ENCODE data around the gene SGCE.

SGCE gene

GRCh38 chr7:94620703-94621118 lies 35.2 kb downstream of the SGCE start:
- peak; percentile 6 for DNase-seq

GRCh38 chr7:94618126-94618525 lies 37.8 kb downstream of the SGCE start:
- no peak for DNase-seq

DNA sequence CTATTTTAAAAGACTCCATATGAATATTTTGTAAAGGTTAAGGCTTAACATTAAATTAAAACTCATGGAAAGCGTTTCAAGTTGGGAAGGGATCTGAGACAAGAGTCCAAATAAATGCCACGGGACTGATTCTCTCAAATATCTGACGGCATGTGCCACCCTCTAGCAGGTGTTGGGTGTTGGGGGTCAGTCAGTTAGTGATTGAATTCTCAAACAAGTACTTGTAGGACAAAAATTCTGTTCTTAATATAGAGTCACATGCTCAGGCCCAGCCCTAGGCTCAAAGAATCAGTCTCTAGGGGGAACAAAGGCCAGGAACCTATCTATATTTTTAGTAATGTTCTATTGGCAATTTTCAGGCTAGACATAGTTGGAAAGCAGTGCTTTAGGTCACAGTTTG lies 39.1 kb downstream of the SGCE start:
- no peak for DNase-seq

- DNase-seq, result no peak
Observed at GRCh38 chr7:94615666-94616065, 40.3 kb downstream of the SGCE start.

- no peak for DNase-seq
Observed at GRCh38 chr7:94612661-94613060, 43.3 kb downstream of the SGCE start.

GRCh38 chr7:94612253-94612652 lies 43.7 kb downstream of the SGCE start:
- DNase-seq, result no peak

- DNase-seq, result no peak
Observed at GRCh38 chr7:94609561-94609960, 46.4 kb downstream of the SGCE start.

DNA sequence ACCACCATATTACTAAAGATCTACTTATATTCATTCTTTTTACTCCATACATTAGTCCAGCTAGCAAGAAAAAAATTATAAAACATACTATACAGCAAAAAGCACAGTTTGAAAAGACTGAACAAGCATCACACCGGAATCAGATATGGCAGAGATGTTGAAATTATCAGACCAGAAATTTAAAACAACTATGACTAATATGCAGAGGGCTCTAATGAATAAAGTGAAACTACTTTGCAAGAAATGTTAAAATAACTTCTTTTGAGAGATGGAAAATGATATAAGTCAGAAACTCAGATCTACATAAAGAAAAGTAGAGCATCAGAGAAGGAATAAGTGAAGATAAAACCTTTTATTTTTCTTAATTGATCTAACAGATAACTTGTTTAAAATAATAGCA lies 50.9 kb downstream of the SGCE start:
- DNase-seq, result no peak

DNA sequence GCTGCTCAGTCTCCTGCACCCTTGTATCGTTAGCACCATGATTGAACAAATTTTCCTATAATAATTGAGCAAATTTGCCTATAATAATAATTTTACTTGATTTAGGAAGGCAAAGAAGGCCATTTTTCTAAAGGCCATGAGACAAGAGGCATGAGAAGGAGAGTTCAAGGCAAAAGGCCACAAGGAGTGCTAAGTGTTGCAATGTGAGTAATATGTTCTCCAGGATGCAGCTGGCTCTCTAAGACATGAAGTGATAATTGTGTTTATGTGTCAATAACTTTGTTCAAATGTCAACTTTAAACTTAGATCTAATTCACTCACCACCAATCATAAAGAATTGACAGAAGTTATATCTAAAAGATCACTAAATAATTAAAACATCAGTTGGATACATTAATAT lies 53.8 kb downstream of the SGCE start:
- no peak for DNase-seq

- DNase-seq, result no peak
Observed at GRCh38 chr7:94600267-94600666, 55.7 kb downstream of the SGCE start.

GRCh38 chr7:94595717-94596116 lies 60.2 kb downstream of the SGCE start:
- DNase-seq, result no peak

DNA sequence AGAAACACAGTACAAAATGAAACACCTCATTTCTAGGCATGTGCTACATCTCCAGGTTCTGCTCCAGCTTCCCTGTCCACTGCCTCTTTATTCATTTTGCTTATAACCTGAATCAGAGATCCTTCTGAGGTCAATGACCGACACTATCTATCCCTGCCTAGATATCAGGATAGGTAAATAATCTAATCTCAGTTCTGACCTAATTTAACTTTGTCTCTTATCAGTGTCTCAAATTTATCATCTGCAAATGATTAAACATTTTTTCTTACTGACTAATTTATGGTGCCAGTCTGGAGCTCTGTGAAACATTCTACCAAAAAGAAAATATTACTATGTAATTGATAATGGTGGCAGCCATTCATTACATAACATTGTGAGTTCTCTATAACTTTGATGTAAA lies 61.1 kb downstream of the SGCE start:
- DNase-seq, result no peak

DNA sequence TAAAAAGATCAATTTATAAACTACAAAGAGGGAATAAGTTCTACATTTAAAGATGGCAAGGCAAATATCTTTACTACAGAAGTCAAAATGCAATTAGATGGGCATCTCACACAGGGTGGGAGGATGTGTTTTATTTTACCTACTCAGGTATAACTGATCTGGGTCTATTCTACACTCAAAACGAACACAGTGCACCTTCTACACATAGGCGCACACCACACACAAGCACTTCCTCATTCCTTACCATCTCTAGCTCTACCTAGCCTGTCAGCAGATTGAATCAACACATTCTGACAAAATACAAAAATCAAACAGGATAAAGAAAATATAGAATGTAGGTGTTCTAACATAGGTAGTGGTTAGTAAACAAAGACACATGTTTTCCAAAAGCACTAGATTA lies 64.8 kb downstream of the SGCE start:
- no peak for DNase-seq

GRCh38 chr7:94590526-94591162 lies 65.3 kb downstream of the SGCE start:
- DNase-seq, result no peak

GRCh38 chr7:94588075-94588474 lies 67.9 kb downstream of the SGCE start:
- no peak for DNase-seq

GRCh38 chr7:94584113-94584512 lies 71.8 kb downstream of the SGCE start:
- DNase-seq, result no peak

DNA sequence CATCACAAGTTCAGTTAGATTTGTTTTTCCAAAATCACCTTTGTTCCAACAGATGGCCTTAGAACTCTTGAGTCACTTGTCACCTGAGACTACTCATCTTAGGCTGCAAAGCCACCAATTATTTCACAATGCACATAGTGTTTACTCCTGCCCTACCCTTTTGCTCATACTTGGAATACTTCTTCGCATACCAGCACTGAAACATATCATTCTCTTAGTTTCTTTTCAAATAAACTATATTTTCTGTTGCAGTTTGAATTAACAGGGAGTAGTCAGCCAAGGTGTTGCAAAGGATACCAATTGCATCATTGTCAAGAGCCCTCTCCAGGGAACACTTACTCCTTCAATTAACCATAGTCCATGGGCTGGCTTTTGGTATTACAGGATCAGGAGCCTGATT lies 75.3 kb downstream of the SGCE start:
- DNase-seq, result no peak

GRCh38 chr7:94579470-94579869 lies 76.5 kb downstream of the SGCE start:
- DNase-seq, result no peak

DNA sequence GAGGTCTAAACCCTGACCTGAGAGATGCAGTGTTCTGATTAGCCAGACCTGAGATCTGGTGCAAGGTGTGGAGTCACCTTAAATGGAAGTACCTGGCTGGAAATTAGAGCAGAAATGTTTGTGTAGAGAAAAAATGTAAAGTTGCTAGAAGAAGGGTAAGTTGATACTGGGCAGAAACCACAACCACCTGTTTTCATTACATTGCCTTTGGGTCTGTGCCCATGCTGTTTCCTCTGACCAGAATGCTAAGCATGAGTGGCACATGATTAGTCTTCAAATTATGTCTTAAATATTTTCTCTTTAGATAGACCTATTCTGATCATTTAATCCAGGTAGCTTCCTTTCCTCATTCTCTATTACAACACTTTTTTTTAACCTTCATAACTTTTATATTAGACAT lies 77.3 kb downstream of the SGCE start:
- no peak for DNase-seq

DNA sequence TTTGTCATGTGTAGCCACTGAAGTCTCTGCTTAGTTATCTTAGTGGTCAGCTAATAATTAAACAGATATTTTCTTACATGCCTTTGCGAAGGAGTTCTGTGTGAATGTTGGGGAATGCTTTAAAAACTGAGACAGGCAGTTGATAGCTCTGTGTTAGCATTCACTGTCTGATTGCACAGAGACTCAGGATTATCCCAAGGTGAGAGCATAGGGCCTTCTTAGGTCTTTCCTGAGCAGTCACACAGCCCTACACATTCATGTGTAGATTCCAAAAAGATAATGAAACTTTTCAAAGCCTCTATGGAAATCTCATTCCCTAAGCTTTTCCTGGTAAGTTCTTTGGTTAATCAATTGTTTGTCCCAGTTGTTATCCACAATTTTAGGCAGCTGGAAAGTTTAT lies 78.6 kb downstream of the SGCE start:
- DNase-seq, result no peak

- no peak for DNase-seq
Observed at GRCh38 chr7:94576316-94576715, 79.6 kb downstream of the SGCE start.

DNA sequence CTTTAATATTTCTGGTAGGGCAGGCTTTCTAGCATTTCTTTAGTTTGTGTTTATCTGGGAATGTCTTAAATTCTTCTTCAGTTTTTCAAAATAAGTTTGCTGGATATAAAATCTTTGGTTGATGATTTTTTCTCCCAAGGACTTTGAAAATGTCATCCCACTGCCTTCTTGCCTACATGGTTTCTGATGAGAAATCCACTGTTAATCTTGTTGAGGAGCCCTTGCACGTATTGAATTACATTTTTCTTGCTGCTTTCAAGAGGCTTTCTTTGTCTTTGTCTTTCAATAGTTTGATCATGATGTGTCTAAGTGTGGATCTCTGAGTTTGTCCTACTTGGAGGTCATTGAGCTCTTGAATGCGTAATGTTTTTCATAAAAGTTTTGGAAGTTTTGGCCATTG lies 80.3 kb downstream of the SGCE start:
- DNase-seq, result no peak

DNA sequence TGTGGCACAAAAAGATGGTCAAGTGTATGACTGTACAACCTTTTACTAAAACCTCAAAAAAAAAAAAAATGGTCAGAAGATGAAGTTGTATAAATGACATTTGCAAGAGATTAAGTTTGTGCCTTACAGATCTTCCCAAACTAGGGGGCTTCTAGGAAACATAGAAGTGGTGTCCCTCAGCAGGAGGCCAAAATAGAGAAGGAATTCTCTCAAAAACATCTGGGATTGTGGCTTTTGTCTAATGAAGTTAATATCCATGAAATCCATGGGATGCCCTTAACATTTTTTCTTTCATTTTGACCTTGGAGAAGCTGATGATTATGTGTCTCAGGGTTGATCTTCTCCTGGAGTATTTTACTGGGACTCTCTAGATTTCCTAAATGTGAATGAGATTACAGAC lies 84.1 kb downstream of the SGCE start:
- DNase-seq, result no peak

- no peak for DNase-seq
Observed at GRCh38 chr7:94567396-94567795, 88.5 kb downstream of the SGCE start.

DNA sequence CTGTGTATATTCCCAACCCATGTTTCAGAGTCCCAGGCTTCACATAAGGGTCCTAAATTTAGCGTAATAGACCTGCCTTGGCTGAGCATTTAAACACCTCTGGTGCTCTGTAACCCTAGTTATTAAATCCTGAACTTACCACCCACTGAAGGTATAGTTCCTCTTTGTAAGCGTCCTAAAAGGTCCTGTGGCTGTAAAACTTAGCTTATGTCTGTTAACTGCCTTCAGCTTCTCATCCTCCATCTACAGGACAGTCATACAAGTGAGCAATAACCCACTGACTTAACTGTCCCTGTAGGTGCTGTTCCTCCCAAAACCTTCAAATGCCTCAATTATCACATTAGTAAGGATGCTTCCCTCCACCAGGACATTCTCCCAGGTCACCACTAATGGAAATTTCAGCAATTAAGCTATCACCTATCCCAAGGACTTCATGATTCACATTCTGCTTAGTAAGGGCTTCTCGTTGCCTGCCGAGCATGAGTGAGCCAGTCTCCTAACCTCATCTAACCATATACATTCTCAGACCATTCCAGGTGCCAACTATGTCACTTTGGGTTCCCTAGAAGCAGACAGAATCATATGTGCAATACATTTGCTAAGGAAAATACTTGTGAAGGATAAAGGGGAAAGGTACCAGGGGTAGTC lies 90.6 kb downstream of the SGCE start:
- no peak for DNase-seq
